ENCODE measurements around the gene JOSD2.
A peak's percentile ranks its signal among the peaks of the same experiment; 100 is the strongest.

Gene JOSD2

DNA sequence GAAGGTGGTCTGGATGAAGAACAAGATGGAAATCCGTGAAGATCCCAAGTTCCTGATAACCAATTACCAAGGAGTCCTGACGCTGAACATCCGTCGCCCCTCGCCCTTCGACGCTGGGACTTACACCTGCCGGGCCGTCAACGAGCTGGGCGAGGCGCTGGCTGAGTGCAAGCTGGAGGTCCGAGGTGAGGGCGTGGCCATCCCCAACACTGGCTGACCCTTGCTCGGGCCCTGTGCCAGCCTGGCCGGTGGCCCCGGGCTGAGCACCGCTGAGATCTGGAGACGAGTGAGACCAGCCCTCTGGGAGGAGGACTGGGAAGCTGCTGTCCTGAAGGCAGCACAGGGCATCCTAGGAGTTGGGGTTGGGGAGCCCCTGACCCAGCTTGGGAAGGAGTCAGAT lies 46.6 kb downstream of the JOSD2 start:
- H3K4me1 Mint-ChIP-seq, result peaks cover 22% of the 10 kb centered on the region
- no peak overlapping the region for H3K27ac Mint-ChIP-seq
- H3K4me3 Mint-ChIP-seq, result no peak overlapping the region
- H3K36me3 Mint-ChIP-seq, result no peaks in the 10 kb centered on the region
- no peak for ATAC-seq
- H3K27me3 Mint-ChIP-seq, result peaks cover 12% of the 10 kb centered on the region
- H3K9me3 Mint-ChIP-seq, result no peaks in the 10 kb centered on the region

DNA sequence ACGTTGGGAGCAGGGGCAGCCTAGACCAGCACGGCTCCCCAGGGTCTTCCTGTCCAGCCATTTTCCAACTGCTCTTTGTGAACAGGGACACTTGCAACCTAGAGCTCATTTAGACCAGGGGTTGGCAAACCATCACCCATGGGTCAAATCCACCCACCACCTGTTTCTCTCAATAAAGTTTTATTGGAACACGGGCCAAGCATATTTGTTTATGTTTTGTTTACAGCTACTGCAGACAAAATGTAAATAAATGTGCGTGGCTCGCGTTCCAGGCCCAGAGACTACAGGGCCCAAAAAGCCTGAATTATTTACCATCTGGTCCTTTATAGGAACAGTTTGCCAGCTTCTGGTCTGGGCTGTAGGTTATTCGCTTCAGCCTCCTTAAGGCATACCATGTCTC lies 48.0 kb downstream of the JOSD2 start:
- ATAC-seq, result no peak
- Mint-ChIP-seq H3K9me3 (no peaks in the 10 kb centered on the region), H3K27me3 (no peaks in the 10 kb centered on the region), H3K4me3 (no peak overlapping the region), H3K4me1 (peaks cover 23% of the 10 kb centered on the region), H3K36me3 (no peaks in the 10 kb centered on the region), H3K27ac (no peak overlapping the region)

DNA sequence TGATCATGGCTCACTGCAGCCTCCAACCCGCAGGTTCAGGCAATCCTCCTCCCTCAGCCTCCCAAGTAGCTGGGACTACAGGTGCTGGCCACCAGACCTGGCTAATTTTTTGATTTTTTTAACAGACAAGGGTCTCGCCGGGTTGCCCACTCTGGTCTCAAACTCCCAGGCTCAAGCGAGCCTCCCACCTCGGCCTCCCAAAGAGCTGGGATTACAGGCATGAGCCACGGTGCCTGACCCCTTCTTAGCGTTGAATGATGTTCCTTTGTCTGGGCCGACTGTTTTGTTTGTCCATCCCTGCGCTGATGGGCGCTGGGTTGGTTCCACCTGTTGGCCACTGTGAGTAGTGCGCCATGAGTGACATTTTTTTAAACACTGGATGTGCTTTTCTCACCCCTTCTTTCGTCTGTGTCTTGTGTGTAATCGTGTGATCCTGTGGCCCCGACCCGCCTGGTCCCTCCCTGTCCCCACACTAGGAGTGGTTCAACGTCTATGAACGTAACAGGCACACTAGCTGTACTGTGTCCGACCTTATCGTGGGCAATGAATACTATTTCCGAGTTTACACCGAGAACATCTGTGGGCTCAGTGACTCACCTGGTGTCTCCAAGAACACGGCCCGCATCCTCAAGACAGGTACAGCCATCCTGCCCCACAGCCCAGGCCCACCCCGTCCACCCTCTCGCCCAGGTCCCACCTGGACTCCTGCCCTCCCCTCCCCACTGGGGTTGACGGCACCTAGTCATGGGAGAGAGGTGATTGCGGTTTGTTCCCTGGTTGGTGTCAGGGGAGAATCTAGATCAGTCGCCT lies 49.7 kb downstream of the JOSD2 start:
- Mint-ChIP-seq H3K4me3 (no peak overlapping the region), H3K27ac (peak overlapping the region; percentile 90), H3K9me3 (peaks cover under 1% of the 10 kb centered on the region), H3K36me3 (no peaks in the 10 kb centered on the region), H3K27me3 (no peaks in the 10 kb centered on the region), H3K4me1 (peaks cover 23% of the 10 kb centered on the region)
- ATAC-seq, result peak; percentile 74

DNA sequence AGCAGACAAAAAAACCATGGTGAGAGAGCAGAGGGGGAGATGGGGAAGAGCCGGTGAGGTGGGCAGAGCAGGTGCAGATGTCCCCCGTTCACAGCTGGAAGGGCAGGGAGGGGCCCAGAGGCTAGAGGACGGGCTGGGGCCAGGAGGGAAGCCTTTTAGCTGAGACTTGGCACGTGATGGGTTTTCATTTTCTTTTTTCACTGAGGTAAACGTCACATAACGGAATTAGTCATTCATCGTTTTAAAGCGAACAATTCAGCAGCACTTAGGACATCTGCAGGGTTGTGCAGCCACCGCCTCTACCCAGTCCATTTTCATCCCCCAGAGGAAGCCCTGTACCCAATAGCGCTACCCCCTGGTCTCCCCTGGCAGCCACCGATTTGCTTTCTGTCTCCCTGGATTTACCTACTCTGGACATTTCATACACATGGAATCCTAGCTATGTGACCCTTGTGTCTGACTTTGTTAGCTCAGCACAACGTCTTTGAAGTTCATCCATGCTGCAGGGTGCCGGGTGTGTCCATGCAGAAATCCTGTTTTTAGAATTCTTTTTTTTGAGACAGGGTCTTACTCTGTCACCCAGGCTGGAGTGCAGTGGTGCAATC lies 50.7 kb downstream of the JOSD2 start:
- peak overlapping the region; percentile 90 for H3K27ac Mint-ChIP-seq
- no peaks in the 10 kb centered on the region for H3K27me3 Mint-ChIP-seq
- H3K4me3 Mint-ChIP-seq, result peak overlapping the region; percentile 20
- no peaks in the 10 kb centered on the region for H3K36me3 Mint-ChIP-seq
- H3K9me3 Mint-ChIP-seq, result peaks cover 6% of the 10 kb centered on the region
- ATAC-seq, result peak; percentile 83
- peaks cover 23% of the 10 kb centered on the region for H3K4me1 Mint-ChIP-seq

DNA sequence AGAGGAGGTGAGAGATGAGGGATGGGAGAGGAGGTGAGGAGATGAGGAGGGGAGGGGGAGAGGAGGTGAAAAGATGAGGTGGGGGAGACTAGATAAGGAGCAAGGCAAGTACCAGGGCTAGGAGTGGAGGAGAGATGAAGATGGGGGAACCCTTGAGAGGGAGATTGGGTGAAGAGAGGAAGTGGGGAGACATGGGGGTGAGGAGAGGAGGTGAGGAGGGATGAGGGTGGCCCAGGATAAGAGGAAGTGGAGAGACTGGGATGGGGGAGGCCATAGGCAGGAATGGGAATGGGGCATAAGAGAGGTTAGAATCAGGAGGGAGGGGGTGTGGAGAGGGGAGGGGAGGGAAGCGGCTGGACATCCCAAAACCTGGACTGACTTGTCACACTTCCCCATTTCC lies 51.4 kb downstream of the JOSD2 start:
- Mint-ChIP-seq H3K27me3 (no peaks in the 10 kb centered on the region), H3K27ac (peak overlapping the region; percentile 90), H3K9me3 (peaks cover 6% of the 10 kb centered on the region), H3K4me3 (peak overlapping the region; percentile 20), H3K36me3 (no peaks in the 10 kb centered on the region), H3K4me1 (peaks cover 23% of the 10 kb centered on the region)
- ATAC-seq, result no peak

DNA sequence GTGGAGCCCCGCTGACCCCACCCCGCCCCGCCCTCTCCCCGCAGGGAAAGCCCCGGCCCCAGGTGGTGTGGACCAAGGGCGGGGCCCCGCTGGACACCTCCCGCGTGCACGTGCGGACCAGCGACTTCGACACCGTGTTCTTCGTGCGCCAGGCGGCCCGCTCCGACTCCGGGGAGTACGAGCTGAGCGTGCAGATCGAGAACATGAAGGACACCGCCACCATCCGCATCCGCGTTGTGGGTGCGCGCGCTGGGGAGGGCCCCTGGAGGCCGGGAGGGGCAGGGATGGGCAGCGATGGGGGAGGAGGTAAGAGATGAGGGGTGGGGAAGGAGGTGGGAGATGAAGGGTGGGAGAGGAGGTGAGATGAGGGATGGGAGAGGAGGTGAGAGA lies 51.9 kb downstream of the JOSD2 start:
- Mint-ChIP-seq H3K27me3 (no peaks in the 10 kb centered on the region), H3K4me1 (peaks cover 23% of the 10 kb centered on the region), H3K27ac (peak overlapping the region; percentile 90), H3K36me3 (no peaks in the 10 kb centered on the region), H3K4me3 (no peak overlapping the region), H3K9me3 (peaks cover 6% of the 10 kb centered on the region)
- no peak for ATAC-seq

DNA sequence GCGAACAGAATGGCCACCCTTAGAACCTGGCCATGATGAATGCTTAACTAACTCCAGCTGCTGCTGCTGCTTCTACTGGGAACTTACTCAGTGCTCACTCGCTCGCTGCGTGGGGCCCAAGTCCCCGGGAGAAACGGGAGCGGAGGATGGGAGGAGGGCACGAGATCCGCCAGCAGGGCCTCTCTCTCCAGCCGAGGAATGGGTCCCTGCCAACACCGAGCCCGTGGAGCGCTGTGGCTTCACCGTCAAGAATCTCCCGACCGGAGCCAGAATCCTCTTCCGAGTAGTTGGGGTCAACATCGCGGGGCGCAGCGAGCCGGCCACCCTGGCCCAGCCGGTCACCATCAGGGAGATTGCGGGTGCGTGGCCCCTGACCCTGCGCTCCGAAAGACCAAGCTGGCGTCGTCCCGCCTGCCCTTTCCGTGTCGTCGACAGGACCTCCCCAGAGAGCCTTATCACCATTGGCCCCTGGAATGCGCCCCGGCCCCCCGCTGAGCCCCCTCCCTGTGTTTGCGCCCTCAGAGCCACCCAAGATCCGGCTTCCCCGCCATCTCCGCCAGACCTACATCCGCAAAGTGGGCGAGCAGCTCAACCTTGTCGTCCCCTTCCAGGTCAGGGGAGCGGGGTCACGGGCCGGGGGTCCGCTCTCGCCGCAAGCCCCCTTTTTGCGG lies 52.5 kb downstream of the JOSD2 start:
- ATAC-seq, result no peak
- H3K27ac Mint-ChIP-seq, result no peak overlapping the region
- H3K9me3 Mint-ChIP-seq, result peaks cover 6% of the 10 kb centered on the region
- no peaks in the 10 kb centered on the region for H3K27me3 Mint-ChIP-seq
- H3K4me3 Mint-ChIP-seq, result no peak overlapping the region
- H3K36me3 Mint-ChIP-seq, result no peaks in the 10 kb centered on the region
- H3K4me1 Mint-ChIP-seq, result peaks cover 23% of the 10 kb centered on the region

DNA sequence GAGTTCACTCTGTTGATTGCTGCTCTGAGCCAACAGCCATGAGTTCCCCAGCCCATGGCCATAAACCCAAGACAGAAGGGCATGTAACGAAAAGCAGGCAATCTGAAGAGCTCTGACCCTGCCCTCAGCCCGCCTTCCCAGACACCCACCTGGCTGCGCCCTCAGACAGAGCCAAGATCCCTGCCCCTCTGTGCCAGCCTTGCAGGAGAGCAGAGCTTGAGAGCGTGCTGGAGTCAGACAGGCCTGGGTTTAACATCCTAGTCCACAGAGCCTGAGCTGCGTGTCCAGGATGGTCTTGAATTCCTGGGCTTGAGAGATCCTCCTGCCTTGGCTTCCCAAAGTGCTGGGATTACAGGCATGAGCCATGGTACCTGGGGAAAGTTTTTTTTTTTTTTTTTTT lies 53.7 kb downstream of the JOSD2 start:
- no peak for ATAC-seq
- Mint-ChIP-seq H3K36me3 (no peaks in the 10 kb centered on the region), H3K27ac (no peak overlapping the region), H3K4me3 (no peak overlapping the region), H3K27me3 (no peaks in the 10 kb centered on the region), H3K9me3 (peaks cover 6% of the 10 kb centered on the region), H3K4me1 (peaks cover 23% of the 10 kb centered on the region)

Measured in stimulated activated memory B cell treated with anti-CD40 and anti-IgM and Interleukin-4, amounts not matched to agents 10 μg/mL and 1 μg/mL and 100 μg/mL, for 72 hours (primary cell).